HL-60 (cell line): ENCODE data around the gene DHRS1.

Experiments used
- DNase-seq, 2 experiments: peaks; one replicate each; pipeline ENCODE4 v3.0.0-alpha.2; 2010 to 2020; ENCODE audit warnings: low read depth in 1 of 2, low spot score in 1 of 2
- H3K27ac ChIP-seq: fragments of 250-450 bp; sonication (Bioruptor Pico); replicated peaks from 2 replicates; pipeline ENCODE4 v1.5.1; 2020; ENCODE audit warnings: mild to moderate bottlenecking, moderate library complexity
- H3K27me3 ChIP-seq: fragments of 250-450 bp; sonication (Bioruptor Pico); 2 replicates; pipeline ENCODE4 v1.5.1; 2021; ENCODE audit warnings: mild to moderate bottlenecking, moderate library complexity; ENCODE audit not compliant: insufficient read depth, poor library complexity, severe bottlenecking
- H3K4me3 ChIP-seq: replicated peaks from 2 replicates; pipeline ENCODE4 v1.5.1; 2011; ENCODE audit warnings: mild to moderate bottlenecking, control low read depth, low read length; ENCODE audit not compliant: insufficient read depth
- CTCF ChIP-seq: IDR thresholded peaks from one replicate; pipeline ENCODE4 v1.5.1; 2011; ENCODE audit warnings: low read length, control low read depth, inconsistent platforms; ENCODE audit not compliant: insufficient read depth
- GABPA ChIP-seq: IDR thresholded peaks from 2 replicates; pipeline ENCODE4 v1.6.1; 2012; ENCODE audit warnings: low read depth
- POLR2AphosphoS5 ChIP-seq: IDR thresholded peaks from 2 replicates; pipeline ENCODE4 v1.6.1; 2012; ENCODE audit warnings: low read depth
- REST ChIP-seq: IDR thresholded peaks from 2 replicates; pipeline ENCODE4 v1.6.1; 2012; ENCODE audit warnings: low read depth; ENCODE audit not compliant: insufficient replicate concordance
- SPI1 ChIP-seq: IDR thresholded peaks from 2 replicates; pipeline ENCODE4 v1.6.1; 2012; ENCODE audit warnings: low read depth, mild to moderate bottlenecking, borderline replicate concordance

DHRS1 gene

GRCh38 chr14:24291446-24292117, 8.0 kb downstream of the DHRS1 start:
- H3K27me3 ChIP-seq = no peaks in the 10 kb centered on the region
- H3K4me3 ChIP-seq = no peak overlapping the region
- no peak for DNase-seq
- TF ChIP-seq GABPA (no peak), REST (no peak), POLR2AphosphoS5 (no peak), CTCF (no peak), SPI1 (no peak)
- no peak overlapping the region for H3K27ac ChIP-seq

- Histone ChIP-seq H3K27ac (no peak overlapping the region), H3K27me3 (no peaks in the 10 kb centered on the region), H3K4me3 (no peak overlapping the region)
- no peak for TF ChIP-seq SPI1
- TF ChIP-seq POLR2AphosphoS5 = no peak
- no peak for TF ChIP-seq GABPA
- no peak for TF ChIP-seq CTCF
- no peak for TF ChIP-seq REST
- no peak for DNase-seq
Measured at GRCh38 chr14:24290746-24291145, 8.8 kb downstream of the DHRS1 start.

- no peak for DNase-seq
- TF ChIP-seq SPI1 (no peak), CTCF (no peak), GABPA (no peak), POLR2AphosphoS5 (no peak), REST (no peak)
- H3K4me3 ChIP-seq = no peak overlapping the region
- no peaks in the 10 kb centered on the region for H3K27me3 ChIP-seq
- no peak overlapping the region for H3K27ac ChIP-seq
Measured at GRCh38 chr14:24289649-24290280, 9.8 kb downstream of the DHRS1 start.
